OCI-LY3 (cell line): ENCODE results near the gene SAMD10.

Experiments
- CTCF ChIP-seq: fragments of 200-600, 300-600 bp; sonication (generic); IDR thresholded peaks from 2 replicates; pipeline ENCODE4 v1.5.1; 2014; ENCODE audit warnings: antibody characterized with exemption, low read length, low read depth
- EZH2phosphoT487 ChIP-seq: fragments of 200-600 bp; shearing (Covaris generic); IDR thresholded peaks from 2 replicates; pipeline ENCODE4 v1.6.1; 2018; ENCODE audit warnings: antibody characterized with exemption, mixed run types, low read depth

GRCh38 chr20:63962426-63963347, 16.8 kb downstream of the SAMD10 start:
- TF ChIP-seq CTCF (no peak), EZH2phosphoT487 (no peak)
